ENCODE data around the gene MYADM.
A peak's percentile ranks its signal among the peaks of the same experiment; 100 is the strongest.
"Not testable (repeated sequence)": the region's sequence is repeated elsewhere in the genome, so short reads cannot be mapped to it uniquely, and the experiment has no call there.

Gene MYADM

DNA sequence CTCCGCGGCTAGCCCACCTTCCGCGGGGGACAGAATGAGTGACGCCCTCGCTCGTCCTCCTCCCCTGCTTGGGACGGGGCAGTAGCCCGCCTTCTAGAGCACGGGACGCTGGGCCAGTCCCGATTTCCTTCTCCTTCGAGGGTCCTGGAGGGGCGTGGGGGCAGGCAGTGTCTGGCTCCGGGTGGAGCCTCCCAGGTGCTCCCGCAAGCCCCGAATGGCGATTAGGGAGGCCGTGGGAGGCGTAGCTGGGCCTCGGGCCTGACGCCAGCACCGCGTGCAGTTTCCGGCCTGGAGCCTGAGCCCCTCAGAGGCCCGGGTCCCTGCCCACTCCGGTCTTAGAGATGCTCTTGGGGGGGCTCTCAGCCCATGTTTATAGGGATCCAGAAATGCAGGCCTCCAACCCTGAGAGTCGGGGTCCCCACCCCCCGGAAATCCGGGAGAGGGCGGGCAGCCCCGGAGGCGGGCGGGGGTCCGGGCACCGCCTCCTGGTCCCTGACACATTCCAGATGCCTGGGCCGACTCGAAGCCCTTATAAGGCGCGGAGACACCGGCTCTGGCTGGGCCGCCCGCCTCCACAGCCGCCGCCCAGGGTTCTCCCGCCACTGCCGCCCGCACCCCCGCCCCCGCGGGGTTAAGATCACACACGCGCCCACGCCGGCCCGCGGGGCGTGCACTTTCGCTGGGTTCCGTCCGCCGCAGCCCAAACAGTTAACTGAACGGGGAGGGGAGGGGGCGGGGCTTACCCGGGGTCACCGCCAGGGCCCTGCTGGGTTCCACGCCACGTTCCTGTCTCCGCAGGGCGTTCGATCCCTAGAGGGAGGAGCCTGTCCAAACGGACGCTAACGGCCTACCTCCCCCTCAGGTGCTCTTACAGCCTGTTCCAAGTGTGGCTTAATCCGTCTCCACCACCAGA, 1.5 kb downstream of the MYADM start:
- peak; percentile 93 for DNase-seq

DNA sequence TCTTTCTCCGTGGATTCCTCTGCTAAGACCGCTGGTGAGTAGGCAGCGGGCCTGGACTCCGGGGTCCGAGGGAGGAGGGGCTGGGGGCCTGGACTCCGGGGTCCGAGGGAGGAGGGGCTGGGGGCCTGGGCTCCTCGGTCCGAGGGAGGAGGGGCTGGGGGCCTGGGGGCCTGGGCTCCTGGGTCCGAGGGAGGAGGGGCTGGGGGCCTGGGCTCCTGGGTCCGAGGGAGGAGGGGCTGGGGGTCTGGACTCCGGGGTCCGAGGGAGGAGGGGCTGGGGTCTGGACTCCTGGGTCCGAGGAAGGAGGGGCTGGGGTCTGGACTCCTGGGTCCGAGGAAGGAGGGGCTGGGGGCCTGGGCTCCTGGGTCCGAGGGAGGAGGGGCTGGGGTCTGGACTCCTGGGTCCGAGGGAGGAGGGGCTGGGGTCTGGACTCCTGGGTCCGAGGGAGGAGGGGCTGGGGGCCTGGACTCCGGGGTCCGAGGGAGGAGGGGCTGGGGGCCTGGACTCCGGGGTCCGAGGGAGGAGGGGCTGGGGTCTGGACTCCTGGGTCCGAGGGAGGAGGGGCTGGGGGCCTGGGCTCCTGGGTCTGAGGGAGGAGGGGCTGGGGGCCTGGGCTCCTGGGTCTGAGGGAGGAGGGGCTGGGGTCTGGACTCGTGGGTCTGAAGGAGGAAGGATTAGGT, 2.3 kb downstream of the MYADM start:
- DNase-seq: not testable (repeated sequence)

DNA sequence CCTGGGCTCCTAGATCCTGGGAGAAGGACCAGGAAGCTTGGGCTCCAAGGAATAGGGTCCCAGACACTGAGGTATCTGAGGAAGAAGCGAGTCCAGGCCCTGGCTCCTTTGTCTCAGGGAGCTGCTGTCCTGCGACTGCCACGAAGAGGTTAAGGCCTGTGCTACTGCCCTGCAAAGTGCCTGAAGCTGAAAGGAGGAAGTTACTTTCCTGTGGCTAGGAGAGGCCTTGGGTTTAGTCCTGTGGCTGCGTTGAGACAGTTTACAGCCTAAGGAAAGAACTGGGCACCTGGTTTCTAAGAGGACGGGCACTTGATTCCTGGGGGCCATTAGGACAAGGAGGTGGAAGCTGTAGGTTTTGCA, 2.8 kb downstream of the MYADM start:
- DNase-seq: peak; percentile 52

DNA sequence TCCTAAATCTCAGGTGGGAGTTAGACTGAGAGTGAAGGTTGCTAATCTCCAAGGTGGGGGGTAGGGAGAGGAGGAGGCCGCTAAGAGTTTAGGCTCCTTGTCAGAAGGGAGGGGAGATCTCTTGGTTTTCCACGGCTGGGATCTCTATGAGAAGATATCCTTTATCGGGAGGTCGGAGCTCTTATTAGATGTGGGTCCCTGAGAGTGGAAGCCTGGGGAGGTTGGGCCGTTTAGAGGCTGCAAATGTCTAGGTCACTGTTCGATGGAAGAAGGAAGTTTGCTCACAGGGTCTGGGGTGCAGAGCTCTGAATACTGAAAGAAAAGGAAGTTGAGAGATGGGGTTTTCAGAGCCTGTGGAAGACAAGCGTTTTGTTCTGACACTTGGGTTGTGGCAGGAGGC, 3.8 kb downstream of the MYADM start:
- no peak for DNase-seq

DNA sequence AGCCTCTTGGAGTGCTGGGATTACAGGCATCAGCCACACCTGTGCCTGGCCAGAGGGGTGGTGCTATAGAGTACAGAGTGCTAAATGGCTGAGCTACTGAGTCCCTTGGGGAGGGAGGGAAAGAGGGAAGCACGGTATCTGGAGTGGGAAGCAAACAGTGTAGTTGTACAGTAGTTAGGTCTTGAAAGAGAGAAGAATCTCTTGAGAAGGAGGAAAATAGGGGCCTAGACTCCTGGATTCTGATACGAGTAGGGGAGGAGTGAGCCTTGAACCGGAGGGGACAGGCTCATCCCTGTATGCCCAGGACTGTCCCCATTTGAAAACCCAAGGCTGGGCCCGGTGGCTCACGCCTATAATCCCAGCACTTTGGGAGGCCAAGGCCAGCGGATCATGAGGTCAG, 5.1 kb downstream of the MYADM start:
- DNase-seq: no peak

DNA sequence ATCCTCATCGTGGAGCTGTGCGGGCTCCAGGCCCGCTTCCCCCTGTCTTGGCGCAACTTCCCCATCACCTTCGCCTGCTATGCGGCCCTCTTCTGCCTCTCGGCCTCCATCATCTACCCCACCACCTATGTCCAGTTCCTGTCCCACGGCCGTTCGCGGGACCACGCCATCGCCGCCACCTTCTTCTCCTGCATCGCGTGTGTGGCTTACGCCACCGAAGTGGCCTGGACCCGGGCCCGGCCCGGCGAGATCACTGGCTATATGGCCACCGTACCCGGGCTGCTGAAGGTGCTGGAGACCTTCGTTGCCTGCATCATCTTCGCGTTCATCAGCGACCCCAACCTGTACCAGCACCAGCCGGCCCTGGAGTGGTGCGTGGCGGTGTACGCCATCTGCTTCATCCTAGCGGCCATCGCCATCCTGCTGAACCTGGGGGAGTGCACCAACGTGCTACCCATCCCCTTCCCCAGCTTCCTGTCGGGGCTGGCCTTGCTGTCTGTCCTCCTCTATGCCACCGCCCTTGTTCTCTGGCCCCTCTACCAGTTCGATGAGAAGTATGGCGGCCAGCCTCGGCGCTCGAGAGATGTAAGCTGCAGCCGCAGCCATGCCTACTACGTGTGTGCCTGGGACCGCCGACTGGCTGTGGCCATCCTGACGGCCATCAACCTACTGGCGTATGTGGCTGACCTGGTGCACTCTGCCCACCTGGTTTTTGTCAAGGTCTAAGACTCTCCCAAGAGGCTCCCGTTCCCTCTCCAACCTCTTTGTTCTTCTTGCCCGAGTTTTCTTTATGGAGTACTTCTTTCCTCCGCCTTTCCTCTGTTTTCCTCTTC, 6.3 kb downstream of the MYADM start:
- DNase-seq: no peak

DNA sequence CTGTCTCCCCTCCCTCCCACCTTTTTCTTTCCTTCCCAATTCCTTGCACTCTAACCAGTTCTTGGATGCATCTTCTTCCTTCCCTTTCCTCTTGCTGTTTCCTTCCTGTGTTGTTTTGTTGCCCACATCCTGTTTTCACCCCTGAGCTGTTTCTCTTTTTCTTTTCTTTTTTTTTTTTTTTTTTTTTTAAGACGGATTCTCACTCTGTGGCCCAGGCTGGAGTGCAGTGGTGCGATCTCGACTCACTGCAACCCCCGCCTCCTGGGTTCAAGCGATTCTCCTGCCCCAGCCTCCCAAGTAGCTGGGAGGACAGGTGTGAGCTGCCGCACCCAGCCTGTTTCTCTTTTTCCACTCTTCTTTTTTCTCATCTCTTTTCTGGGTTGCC, 6.9 kb downstream of the MYADM start:
- DNase-seq: no peak

DNA sequence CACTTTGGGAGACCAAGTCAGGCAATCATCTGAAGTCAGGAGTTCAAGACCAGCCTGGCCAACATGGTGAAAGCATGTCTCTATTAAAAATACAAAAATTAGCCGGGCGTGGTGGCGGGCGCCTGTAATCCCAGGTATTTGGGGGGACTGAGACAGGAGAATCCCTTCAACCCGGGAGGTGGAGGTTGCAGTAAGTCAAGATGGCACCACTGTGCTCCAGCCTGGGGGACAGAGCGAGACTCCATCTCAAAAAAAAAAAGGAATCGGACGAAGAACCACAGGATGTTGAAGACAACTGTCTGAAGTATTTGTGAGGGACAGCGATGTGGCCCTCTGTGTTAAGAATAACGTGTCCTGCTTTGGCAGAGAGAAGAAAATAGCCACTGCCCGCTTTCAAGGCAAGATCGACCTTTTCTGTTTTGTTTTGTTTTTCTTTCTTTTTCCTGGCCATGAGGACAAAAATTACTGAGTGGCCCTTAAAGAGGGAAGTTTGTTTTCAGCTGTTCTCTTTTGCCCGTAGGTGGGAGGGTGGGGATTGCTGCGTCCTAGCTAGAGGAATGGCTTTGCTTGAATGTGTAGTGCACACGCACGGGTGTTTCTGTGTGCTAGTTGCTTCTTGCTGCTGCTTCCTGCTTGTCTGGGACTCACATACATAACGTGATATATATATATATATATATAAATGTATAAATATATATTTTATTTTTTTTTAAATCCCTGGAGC, 8.1 kb downstream of the MYADM start:
- DNase-seq: no peak

DNA sequence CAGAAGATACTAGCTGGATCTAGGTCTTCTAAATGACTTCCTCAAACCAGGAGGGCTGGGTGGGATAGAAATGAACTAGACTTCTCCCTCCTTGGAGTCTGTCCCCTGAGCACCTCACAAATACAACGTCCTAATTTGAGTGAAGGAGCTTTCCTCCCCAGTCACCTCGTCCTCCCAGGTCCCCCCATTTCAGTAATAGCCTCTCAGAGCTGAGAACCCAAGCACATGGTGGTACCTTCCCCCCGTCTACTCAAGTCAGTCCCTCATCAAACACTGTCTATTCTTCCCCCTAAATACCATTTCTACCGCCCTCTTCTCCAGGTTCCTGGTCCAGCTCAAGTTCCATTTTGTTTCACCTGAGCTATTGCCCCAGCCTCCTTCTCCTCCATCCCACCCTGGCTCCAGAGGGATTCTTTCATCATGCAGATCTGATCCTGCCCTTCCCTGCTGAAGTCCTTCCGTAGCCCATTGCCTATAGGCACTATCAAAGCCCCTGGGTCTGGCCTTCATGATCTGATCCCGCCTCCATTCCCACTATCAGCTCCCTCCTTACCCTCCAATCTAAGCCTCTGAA, 9.1 kb downstream of the MYADM start:
- DNase-seq: no peak

DNA sequence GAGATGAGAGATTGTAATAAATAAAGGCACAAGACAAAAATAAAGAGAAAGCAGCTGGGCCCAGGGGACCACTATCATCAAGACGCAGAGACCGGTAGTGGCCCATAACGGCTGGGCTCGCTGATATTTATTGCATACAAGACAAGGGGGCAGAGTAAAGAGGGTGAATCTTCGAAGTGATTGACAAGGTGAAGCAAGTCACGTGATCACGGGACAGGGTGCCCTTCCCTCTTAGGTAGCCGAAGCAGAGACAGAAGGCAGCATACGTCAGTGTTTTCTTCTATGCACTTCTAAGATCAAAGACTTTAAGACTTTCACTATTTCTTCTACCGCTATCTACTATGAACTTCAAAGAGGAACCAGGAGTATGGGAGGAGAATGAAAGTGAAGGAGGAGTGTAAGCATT, 9.7 kb downstream of the MYADM start:
- DNase-seq: no peak

DNA sequence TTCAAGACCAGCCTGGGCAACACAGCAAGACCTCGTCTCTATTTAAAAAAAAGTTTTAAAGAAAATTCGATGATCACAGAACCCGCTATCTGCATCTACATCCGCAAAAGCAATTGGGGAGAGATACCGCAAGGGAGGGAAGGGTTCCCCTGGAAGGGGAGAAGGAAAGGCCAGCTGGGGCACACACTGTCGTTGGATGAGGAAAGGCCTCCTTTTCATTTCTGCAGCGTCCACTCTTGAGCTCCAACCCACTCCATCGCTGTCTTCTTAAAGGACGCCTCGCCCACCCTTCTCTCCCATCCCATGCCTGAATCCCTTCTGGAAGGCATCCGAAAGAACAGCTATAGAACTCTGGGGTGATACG, 11.1 kb downstream of the MYADM start:
- no peak for DNase-seq

DNA sequence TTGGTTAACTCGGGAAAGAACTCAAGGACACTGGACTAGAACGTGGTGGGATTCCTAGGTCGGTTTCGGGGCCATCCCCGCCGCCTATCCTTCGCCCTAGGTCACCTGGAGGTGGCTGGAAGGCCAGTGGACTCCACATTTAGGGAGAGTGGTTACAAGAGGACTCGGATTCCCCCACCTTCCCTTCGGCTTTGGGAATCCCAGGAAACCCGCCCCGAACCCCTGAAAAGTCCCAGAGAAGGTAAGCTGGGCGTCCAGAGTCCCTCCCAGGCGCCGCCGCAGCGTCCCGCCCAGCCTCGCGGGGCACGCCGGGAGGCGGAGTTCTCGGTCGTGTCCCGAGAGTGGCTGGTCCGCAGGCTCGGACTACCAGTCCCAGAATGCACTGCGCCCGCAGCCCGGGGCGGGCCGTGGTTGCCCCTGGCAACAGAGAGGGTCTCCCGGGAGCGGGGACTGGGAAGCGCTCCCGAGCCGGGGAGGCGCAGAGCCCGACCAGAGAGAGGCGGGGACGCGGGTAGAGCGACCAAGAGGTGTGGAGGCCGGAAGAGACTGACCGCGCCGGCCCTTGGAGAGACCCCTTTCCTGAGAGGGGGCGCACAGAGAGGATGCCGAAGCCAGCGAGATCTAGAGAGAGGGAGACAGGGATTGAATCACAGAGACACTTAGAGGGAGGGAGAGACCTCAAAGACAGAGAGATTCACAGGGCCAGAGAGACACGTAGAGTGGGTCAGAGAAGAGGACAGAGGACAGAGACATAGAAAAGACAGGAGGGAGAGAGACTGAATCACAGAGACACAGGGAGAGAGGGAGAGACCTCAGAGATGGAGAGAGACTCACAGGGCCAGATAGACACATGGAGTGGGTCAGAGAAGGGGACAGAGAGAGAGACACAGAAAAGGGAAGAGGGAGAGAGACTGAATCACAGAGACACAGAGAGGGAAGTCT, 11.7 kb downstream of the MYADM start:
- DNase-seq: peak; percentile 98

DNA sequence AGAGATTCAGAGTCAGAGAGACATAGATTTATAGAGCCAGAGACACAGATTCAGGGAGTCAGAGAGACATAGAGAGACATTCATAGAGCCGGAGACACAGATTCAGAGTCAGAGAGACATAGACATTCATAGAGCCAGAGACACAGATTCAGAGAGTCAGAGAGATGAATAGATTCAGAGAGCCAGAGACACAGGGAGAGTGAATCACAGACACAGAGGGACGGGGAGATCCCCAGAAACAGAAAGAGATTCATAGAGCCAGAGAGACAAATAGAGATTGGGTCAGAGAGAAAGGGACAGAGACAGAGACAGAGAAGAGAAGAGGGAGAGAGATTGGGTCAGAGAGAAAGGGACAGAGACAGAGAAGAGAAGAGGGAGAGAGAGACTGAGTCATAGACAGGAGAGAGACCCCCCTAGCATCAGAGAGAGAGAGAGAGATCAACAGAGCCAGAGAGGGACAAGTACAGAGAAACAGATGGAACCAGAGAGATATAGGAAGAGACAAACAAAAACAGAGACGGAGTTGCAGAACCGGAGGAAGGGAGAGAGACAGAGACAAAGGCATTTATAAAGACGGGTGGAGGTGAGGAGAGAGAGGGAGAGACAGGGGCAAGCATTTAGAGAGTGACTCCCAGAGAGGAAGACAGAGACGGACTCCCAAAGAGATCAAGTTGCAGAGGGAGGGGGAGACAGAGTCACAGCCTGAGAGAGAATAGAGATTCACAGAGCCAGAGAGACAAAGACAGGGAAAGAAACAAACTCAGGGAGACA, 13.2 kb downstream of the MYADM start:
- no peak for DNase-seq

DNA sequence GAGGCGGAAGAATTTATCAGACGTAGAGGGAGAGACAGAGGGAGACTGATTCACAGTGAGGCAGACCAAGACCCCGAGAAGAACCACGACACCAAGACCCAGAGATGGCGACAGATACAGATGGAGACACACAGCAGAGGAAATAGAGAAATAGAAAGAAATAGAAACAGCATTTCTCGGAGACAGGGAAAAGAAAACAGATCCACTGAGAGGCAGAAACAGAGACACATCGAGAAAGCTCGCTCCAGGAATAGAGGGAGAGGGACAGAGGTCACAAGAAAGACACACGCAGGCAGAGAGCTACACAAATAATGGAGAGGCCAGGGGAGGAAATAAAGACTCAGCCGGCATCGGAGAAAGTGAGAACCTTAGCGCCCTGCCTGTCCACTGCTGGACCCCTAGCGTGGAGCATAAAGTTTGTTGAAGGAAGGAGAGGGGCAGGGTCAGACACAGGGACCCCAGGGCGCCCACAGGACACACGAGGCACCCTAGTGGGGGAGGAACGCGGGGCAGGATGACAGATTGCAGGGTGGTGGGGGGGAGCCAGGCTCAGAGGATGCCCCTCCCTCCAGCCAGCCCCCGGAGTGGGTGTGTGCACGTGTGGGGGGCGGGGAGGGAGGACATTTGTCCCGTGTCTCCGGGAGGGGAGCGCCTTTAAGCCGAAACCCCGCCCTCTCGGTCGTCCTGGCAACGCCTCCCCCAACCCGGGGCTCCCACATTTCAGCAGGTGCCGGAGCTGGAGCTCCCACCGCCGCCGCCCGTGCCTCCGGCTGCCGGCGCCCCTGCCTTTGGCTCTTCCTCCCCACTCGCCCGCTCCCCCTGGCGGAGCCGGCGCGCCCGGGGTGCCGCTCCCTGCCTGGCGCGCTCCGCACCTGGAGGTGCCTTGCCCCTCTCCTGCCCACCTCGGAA, 14.1 kb downstream of the MYADM start, which contains the start of gene PRKCG:
PRKCG (plus strand) TSS at position 716 of the 909 bp plus-strand sequence. CDS start 298 bp downstream, outside the sequence.
- DNase-seq: peak; percentile 70

DNA sequence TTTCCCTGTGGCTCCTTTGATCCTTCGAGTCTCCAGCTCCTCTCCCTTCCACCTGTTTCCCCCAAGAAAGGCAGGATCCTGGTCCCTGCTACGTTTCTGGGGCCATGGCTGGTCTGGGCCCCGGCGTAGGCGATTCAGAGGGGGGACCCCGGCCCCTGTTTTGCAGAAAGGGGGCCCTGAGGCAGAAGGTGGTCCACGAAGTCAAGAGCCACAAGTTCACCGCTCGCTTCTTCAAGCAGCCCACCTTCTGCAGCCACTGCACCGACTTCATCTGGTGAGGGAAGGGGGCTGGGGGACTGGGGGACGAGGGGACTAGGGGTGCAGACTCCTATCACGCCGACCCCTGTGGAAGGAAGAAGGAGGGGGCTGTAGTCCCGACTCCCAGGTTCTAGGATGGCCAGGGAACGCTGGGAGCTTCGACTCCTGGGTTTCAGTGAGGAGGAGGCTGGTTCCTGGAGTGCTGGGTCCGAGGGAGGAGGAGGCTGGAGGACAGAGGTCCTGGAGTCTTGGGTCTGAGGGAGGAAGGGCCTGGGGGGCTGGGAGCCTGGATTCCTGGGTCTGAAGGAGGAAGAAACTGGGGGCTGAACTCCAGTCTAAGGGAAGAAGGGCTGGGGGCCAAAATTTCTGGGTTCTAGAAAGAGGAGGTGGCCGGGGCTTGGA, 14.8 kb downstream of the MYADM start:
- DNase-seq: no peak

DNA sequence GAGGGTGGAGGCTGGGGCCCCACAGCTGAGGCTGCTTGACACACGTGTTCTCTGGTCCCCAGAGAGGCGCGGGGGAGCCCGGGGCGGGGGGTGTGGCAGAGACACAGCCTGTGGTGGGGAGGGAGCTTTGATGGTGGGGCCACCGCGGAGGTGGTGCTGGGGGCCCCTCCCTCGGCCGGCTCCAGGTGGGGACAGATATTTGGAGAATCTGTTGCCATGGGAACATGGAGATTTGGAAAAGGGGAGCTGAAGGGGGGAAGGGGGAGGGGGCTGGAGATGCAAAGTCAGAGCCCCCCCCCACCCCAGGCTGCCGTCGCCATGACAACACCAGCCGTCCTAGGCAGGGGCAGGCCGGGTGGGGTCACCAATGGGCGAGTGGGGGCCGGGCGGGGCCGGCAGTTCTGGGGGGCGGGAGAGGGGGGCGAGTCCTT, 15.6 kb downstream of the MYADM start:
- peak; percentile 52 for DNase-seq

DNA sequence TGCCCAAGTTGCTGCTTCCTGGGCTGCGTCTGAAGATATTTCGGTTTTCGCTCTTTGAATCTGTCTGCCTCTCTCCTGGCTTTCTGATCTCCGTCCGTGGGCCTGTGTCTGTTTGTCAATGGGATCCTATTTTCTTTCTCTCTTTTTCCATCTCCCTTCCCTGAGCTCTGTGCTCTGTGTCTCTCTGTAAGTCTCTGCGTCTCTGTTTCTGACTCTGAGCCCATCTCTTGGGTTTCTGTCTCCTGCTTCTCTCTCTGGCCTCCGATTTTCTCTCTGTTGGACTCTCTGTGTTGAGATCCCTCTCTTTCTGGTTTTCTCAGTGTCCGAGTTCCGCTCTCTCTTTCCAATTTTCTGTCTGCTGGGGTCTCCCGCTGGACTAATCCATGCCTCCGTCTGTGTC, 16.1 kb downstream of the MYADM start:
- DNase-seq: no peak

DNA sequence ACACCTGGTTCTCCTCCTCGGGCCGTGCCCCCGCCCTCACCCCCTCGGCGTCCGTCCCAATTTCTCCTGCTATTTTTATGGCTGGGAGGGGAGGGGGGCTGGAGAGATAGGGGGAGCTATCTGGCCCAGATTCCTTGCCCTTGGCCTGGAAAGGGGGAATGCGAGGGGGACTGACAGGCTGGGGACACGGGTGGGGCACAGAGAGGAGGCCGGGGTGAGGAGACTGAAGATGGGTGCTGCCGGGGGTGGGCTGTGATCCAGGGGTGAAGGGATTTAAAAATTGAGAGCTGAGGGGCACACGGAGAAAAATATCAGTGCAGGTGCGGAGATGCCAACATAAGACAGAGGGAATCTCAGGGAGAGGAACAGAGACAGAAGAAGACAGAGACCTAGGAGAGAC, 16.6 kb downstream of the MYADM start:
- DNase-seq: no peak

DNA sequence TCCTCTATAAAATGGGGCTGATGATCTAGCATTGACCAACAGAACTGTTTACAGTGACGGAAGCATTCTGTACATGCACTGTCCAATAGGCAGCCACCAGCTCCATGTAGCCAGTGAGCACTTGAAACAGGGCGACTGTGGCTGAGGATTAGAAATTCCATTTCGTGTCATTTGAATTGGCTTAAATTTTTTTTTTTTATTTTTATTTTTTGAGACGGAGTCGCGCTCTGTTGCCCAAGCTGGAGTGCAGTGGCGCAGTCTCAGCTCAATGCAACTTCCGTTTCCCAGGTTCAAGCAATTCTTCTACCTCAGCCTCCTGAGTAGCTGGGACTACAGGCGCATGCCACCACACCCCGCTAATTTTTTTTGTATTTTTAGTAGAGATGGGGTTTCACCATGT, 17.4 kb downstream of the MYADM start:
- no peak for DNase-seq
